ENCODE measurements around the gene DYNC2LI1.

DYNC2LI1 gene

DNA sequence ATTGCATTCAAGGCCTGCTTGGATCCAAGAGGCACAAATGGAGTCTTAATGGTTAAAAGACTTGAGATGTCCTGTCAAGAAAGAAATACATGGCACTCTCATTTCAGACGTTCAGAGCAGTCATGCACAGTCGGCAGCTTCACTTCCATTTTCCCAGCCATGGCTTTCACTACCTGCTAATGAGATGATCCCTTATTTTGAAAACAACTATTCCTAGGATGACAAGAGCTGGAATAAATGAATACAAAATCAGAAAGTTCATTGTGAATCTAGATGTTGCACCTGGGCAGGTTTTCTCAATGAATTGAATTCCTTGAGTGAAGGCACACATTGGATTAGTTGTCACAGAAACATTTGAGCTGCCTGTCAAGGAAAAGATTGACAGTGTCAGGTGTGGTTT is 39.1 kb downstream of the DYNC2LI1 start:
- ChIA-PET POLR2A (ENCODE audit: low non-redundant PET) (no interaction called here), CTCF (interaction anchor here (0.7 kb wide), 1 partner anchor 10 kb away, joined by 3 read pairs; no protein-coding TSS in a partner anchor)
- TF ChIP-seq CTCF (conservative IDR thresholded peaks at IDR 0.05; ENCODE audit: low read depth), result no peak
- no peak for DNase-seq (ENCODE audit: low spot score)
- no peak overlapping the region for H3K27ac ChIP-seq

GRCh38 chr2:43814711-43815110 is 40.9 kb downstream of the DYNC2LI1 start:
- ChIA-PET CTCF (no interaction called here), POLR2A (ENCODE audit: low non-redundant PET) (no interaction called here)
- no peak overlapping the region for H3K27ac ChIP-seq
- DNase-seq (ENCODE audit: low spot score), result no peak
- TF ChIP-seq CTCF (conservative IDR thresholded peaks at IDR 0.05; ENCODE audit: low read depth), result no peak

DNA sequence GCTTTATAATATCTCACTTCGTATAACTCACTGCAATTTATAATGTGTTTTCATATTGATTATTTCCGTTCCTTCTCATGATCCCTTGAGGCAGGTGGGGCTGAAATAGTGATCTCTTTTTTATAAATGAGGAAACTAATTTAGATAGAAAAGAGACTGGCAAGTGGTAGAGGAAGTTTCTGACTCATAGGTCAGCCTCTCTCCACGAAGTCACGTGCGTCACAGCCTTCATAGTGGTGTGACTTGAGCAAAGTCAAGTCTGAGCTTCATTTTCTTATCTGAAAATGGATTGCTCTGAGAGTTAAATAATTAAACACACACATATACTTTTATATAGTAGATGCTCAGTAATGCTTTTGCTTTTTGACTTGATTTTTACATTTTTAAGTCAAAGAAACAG is 44.9 kb downstream of the DYNC2LI1 start:
- TF ChIP-seq CTCF (conservative IDR thresholded peaks at IDR 0.05; ENCODE audit: low read depth), result no peak
- DNase-seq (ENCODE audit: low spot score), result peak; percentile 20
- no peak overlapping the region for H3K27ac ChIP-seq
- ChIA-PET POLR2A (ENCODE audit: low non-redundant PET) (interaction anchor here (0.6 kb wide), 1 partner anchor 203 kb away, joined by 3 read pairs; no protein-coding TSS in a partner anchor), CTCF (interaction anchor here (0.6 kb wide), 1 partner anchor 13 kb away, joined by 3 read pairs; no protein-coding TSS in a partner anchor)

DNA sequence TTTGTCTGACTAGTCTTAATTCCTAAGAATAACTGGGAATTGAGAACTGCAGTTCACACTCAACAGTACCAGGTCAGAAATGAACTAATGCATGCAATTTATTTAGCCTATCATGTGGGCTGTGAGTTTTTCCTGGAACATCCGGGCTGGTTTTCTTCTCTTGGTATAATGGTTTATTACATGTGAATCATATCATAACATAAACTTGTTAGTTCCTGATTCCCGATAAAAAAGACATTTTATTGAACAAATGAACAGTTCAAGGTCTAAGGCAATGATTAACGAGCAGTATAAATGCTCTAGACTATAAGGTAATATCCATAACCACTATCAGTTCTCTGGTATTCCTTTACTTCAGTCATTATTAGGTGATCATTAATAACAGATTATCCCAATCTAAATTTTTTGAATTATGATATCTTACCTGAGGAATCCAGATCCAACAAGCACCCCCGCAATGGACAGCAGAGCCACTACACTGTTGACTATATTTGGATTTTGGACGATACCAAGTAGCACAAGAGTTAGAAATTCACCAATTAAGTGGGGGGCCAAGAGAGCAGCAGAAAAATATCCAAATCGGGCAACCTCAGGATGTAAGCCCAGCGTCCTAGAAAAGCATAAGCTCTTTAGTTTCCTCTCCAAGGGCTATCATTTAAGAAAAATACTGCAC is 45.8 kb downstream of the DYNC2LI1 start:
- POLR2A ChIA-PET (ENCODE audit: low non-redundant PET), result no interaction called here
- CTCF ChIA-PET, result no interaction called here
- TF ChIP-seq CTCF (conservative IDR thresholded peaks at IDR 0.05; ENCODE audit: low read depth), result no peak
- no peak overlapping the region for H3K27ac ChIP-seq
- DNase-seq (ENCODE audit: low spot score), result no peak

DNA sequence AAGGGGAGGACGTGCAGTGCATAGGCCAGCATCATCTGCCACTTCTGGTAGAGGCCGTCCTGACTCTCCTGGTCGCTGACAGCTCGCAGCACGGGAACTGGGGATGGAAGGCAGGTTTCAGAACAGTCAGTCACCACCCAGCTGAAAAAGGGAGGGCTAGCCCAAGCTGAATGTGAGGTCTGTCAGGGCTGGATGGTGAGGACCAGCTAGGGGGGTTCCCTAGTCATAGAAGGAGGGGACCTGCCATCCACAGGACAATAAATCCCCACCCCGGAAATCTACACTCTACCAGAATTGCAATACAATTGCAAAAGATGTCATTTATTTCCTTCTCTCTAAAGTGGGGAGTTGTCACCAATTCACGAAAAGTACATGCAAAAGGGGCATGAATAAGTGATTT is 49.0 kb downstream of the DYNC2LI1 start:
- CTCF ChIA-PET, result interaction anchor here (0.8 kb wide), 1 partner anchor 10 kb away, joined by 3 read pairs; no protein-coding TSS in a partner anchor
- H3K27ac ChIP-seq, result no peak overlapping the region
- no peak for DNase-seq (ENCODE audit: low spot score)
- POLR2A ChIA-PET (ENCODE audit: low non-redundant PET), result no interaction called here
- no peak for TF ChIP-seq CTCF (conservative IDR thresholded peaks at IDR 0.05; ENCODE audit: low read depth)

DNA sequence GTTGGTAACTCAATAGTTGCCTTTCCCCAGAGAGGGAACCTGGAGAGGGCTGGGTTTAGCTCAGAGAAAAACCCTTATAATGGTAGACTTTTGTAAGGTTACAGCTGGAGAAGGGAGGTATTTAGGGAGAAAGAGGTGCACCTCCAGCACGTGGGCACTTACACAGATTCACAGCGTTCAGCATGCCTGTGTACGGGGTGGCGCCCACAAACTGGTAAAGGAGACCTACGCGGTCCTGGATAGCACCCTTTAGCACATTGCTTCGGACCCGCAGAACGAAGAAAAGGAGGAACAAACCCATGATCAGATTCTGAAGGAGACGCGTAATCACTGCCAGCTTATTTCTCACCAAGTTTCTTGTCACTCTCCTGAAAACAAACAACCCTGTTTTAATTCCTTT is 49.9 kb downstream of the DYNC2LI1 start:
- CTCF ChIA-PET, result interaction anchor here (0.5 kb wide), 1 partner anchor 1366 kb away, joined by 8 read pairs; no protein-coding TSS in a partner anchor
- DNase-seq (ENCODE audit: low spot score), result no peak
- TF ChIP-seq CTCF (conservative IDR thresholded peaks at IDR 0.05; ENCODE audit: low read depth), result no peak
- no peak overlapping the region for H3K27ac ChIP-seq
- POLR2A ChIA-PET (ENCODE audit: low non-redundant PET), result no interaction called here
